Measurements from ENCODE around the gene ARL14EPL.

Gene ARL14EPL

DNA sequence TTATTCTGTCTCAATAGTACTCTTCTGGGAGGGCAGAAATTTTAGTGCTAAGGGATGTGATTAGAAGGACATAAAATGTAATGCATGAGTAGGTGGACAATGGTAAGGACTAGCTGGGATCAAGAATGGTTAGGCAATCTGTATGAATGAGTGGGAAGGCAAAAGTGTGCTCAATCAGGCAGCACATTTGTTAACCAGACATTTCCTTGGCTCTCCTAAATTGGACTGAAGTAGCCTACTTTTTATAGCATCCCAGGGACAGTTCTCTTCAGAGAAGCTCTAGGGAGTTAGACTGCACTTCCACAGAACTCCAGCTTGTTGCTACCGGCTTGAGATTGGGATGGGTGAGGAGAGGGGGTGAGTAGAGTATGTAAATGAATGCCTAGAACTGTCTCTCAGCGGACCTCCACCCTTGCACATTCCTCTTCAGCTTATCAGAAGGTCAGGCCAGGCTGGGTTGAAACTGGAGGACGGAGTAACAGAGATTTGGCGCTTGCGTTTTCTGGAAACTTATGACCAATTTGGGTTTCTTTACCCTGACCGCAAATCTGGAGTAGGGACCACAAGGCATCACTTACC lies 19.0 kb upstream of the ARL14EPL start:
- Histone ChIP-seq H3K4me1 (ENCODE audit: control insufficient read depth in 1 of 2, insufficient read depth in 1 of 2, low read depth in 1 of 2, low read length in 1 of 2) (peaks cover 0 to 4% of the 10 kb centered on the region in 2 experiments), H3K27me3 (peaks cover 36% of the 10 kb centered on the region), H3K36me3 (no peaks in the 10 kb centered on the region), H3K4me3 (ENCODE audit: low read depth in 1 of 2, low read length in 1 of 2) (no peak overlapping the region), H3K9me3 (no peaks in the 10 kb centered on the region), H3K27ac (no peak overlapping the region)
- TF ChIP-seq, protein P1, sequence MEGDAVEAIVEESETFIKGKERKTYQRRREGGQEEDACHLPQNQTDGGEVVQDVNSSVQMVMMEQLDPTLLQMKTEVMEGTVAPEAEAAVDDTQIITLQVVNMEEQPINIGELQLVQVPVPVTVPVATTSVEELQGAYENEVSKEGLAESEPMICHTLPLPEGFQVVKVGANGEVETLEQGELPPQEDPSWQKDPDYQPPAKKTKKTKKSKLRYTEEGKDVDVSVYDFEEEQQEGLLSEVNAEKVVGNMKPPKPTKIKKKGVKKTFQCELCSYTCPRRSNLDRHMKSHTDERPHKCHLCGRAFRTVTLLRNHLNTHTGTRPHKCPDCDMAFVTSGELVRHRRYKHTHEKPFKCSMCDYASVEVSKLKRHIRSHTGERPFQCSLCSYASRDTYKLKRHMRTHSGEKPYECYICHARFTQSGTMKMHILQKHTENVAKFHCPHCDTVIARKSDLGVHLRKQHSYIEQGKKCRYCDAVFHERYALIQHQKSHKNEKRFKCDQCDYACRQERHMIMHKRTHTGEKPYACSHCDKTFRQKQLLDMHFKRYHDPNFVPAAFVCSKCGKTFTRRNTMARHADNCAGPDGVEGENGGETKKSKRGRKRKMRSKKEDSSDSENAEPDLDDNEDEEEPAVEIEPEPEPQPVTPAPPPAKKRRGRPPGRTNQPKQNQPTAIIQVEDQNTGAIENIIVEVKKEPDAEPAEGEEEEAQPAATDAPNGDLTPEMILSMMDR (IDR thresholded peaks at IDR 0.05), result no peak

- H3K4me1 ChIP-seq (ENCODE audit: control insufficient read depth in 1 of 2, insufficient read depth in 1 of 2, low read depth in 1 of 2, low read length in 1 of 2), result peaks cover 0 to 4% of the 10 kb centered on the region in 2 experiments
- TF ChIP-seq, protein P1 (IDR thresholded peaks at IDR 0.05), result no peak
- no peak overlapping the region for H3K27ac ChIP-seq
- peaks cover 36% of the 10 kb centered on the region for H3K27me3 ChIP-seq
- no peaks in the 10 kb centered on the region for H3K9me3 ChIP-seq
- H3K4me3 ChIP-seq (ENCODE audit: low read depth in 1 of 2, low read length in 1 of 2), result no peak overlapping the region
- no peaks in the 10 kb centered on the region for H3K36me3 ChIP-seq
These were observed 18.3 kb upstream of the ARL14EPL start for GRCh38 chr5:116013936-116014335.

- TF ChIP-seq, protein P1 (IDR thresholded peaks at IDR 0.05), result no peak
- Histone ChIP-seq H3K27ac (no peak overlapping the region), H3K27me3 (no peaks in the 10 kb centered on the region), H3K9me3 (no peaks in the 10 kb centered on the region), H3K36me3 (no peaks in the 10 kb centered on the region), H3K4me1 (ENCODE audit: control insufficient read depth in 1 of 2, insufficient read depth in 1 of 2, low read depth in 1 of 2, low read length in 1 of 2) (no peaks in the 10 kb centered on the region), H3K4me3 (ENCODE audit: low read depth in 1 of 2, low read length in 1 of 2) (no peak overlapping the region)
These were observed 8.7 kb upstream of the ARL14EPL start for GRCh38 chr5:116023619-116024018.

DNA sequence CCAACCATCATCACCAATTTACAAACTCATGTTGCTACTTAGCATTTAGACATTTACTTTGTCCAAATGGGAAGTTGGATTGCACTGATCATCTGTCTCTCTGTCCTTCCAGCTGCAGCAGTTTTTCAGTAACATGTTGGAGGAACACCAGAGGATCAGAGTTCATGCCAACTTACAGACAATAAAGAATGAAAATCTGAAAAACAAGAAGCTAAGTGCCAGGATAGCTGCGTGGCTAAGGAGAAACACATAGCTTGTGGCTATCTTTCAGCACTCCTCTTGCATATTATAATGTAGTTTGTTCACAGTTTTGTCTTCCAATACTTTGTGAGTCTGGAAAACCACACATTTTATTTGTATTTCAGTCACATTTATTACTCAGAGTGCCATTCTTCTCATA lies 6.4 kb upstream of the ARL14EPL start:
- TF ChIP-seq, protein P1 (IDR thresholded peaks at IDR 0.05), result no peak
- Histone ChIP-seq H3K4me3 (ENCODE audit: low read depth in 1 of 2, low read length in 1 of 2) (no peak overlapping the region), H3K4me1 (ENCODE audit: control insufficient read depth in 1 of 2, insufficient read depth in 1 of 2, low read depth in 1 of 2, low read length in 1 of 2) (no peaks in the 10 kb centered on the region), H3K27ac (no peak overlapping the region), H3K9me3 (no peaks in the 10 kb centered on the region), H3K27me3 (no peaks in the 10 kb centered on the region), H3K36me3 (no peaks in the 10 kb centered on the region)

GRCh38 chr5:116032991-116033390 lies 719 bp downstream of the ARL14EPL start:
- Histone ChIP-seq H3K9me3 (no peaks in the 10 kb centered on the region), H3K36me3 (no peaks in the 10 kb centered on the region), H3K4me3 (ENCODE audit: low read depth in 1 of 2, low read length in 1 of 2) (no peak overlapping the region), H3K27ac (no peak overlapping the region), H3K4me1 (ENCODE audit: control insufficient read depth in 1 of 2, insufficient read depth in 1 of 2, low read depth in 1 of 2, low read length in 1 of 2) (peaks cover 4 to 6% of the 10 kb centered on the region in 2 experiments), H3K27me3 (no peaks in the 10 kb centered on the region)
- TF ChIP-seq, protein P1 (IDR thresholded peaks at IDR 0.05), result no peak
